ENCODE data around the gene CCNK.

CCNK gene

DNA sequence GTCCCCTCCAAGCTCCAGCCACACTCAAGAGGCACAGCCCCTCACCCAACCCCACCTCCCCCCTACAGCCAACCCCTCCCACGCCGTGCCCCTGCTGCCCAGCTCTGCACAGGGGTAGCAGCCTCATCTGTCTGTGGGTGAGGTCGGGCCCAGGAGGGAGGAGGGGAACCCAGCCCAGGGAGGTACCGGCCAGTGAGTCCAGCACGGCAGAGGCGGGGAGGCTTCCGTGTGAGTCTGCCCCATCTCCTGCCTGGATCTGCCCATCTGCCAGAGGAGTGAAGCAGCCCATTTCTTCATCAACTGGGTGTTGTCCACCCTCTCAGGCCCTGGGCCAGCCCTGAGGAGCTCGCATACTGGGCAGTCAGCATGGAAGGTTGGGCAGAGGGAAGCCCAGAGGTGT, 54.2 kb downstream of the CCNK start:
- H3K4me1 ChIP-seq (ENCODE audit: control insufficient read depth, insufficient read depth, low read length), result peaks cover 10% of the 10 kb centered on the region
- no peaks in the 10 kb centered on the region for H3K27me3 ChIP-seq (ENCODE audit: control insufficient read depth, insufficient read depth, low read length)
- H3K9ac ChIP-seq (ENCODE audit: low read depth, low read length), result no peak overlapping the region
- no peaks in the 10 kb centered on the region for H3K9me3 ChIP-seq (ENCODE audit: control insufficient read depth, insufficient read depth, low read length)
- H3K4me3 ChIP-seq (ENCODE audit: low read depth, low read length), result no peak overlapping the region
- peaks cover 5% of the 10 kb centered on the region for H3K36me3 ChIP-seq (ENCODE audit: control insufficient read depth, insufficient read depth, low read length)

GRCh38 chr14:99535908-99536778, 54.9 kb downstream of the CCNK start:
- peaks cover 5% of the 10 kb centered on the region for H3K4me1 ChIP-seq (ENCODE audit: control insufficient read depth, insufficient read depth, low read length)
- H3K9me3 ChIP-seq (ENCODE audit: control insufficient read depth, insufficient read depth, low read length), result no peaks in the 10 kb centered on the region
- H3K27me3 ChIP-seq (ENCODE audit: control insufficient read depth, insufficient read depth, low read length), result no peaks in the 10 kb centered on the region
- H3K4me3 ChIP-seq (ENCODE audit: low read depth, low read length), result no peak overlapping the region
- H3K36me3 ChIP-seq (ENCODE audit: control insufficient read depth, insufficient read depth, low read length), result peaks cover 5% of the 10 kb centered on the region
- H3K9ac ChIP-seq (ENCODE audit: low read depth, low read length), result peak overlapping the region; percentile 12

DNA sequence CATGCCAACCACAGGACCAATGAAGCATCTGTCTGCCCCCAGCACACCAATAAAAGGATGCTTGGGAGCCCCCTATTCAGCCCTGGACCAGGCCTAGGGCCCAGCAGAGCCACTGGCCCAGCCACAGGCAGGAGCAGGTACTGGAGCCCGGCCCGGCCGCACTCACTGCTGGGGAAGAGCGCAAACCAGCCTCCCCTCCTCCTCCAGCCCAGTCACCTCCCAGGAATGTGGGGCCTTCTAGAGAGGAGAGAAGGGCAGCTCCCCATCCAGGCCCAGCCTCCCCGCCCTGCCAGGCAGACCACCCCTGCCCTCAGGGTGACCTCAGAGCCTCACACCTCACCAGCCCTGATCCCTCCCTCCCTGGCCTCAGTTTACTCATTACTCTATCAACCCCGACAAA, 56.2 kb downstream of the CCNK start:
- Histone ChIP-seq H3K9me3 (ENCODE audit: control insufficient read depth, insufficient read depth, low read length) (no peaks in the 10 kb centered on the region), H3K4me3 (ENCODE audit: low read depth, low read length) (no peak overlapping the region), H3K4me1 (ENCODE audit: control insufficient read depth, insufficient read depth, low read length) (peaks cover 5% of the 10 kb centered on the region), H3K36me3 (ENCODE audit: control insufficient read depth, insufficient read depth, low read length) (peaks cover 5% of the 10 kb centered on the region), H3K9ac (ENCODE audit: low read depth, low read length) (no peak overlapping the region), H3K27me3 (ENCODE audit: control insufficient read depth, insufficient read depth, low read length) (no peaks in the 10 kb centered on the region)

GRCh38 chr14:99538275-99538674, 57.1 kb downstream of the CCNK start:
- Histone ChIP-seq H3K9ac (ENCODE audit: low read depth, low read length) (no peak overlapping the region), H3K4me3 (ENCODE audit: low read depth, low read length) (no peak overlapping the region), H3K9me3 (ENCODE audit: control insufficient read depth, insufficient read depth, low read length) (no peaks in the 10 kb centered on the region), H3K4me1 (ENCODE audit: control insufficient read depth, insufficient read depth, low read length) (peaks cover 5% of the 10 kb centered on the region), H3K36me3 (ENCODE audit: control insufficient read depth, insufficient read depth, low read length) (peaks cover 5% of the 10 kb centered on the region), H3K27me3 (ENCODE audit: control insufficient read depth, insufficient read depth, low read length) (no peaks in the 10 kb centered on the region)

DNA sequence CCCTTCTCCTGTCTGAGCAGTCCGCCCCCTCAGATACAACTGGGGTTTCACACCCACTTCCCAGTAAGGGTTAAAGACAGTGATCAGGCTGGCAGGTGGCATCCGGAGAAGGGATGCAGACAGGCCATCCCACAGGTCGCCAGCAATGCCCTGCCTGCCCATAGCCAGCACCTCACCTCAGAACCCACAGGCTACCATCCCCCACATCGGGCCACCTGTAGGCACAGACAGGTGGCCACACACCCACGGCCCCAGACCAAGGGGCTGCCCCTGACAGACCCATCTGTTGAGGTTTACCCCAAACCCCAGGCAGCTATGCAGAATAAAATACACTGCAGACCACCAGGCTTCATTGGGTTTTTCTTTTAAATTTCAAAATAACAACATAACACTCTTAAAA, 57.5 kb downstream of the CCNK start:
- Histone ChIP-seq H3K36me3 (ENCODE audit: control insufficient read depth, insufficient read depth, low read length) (peaks cover 5% of the 10 kb centered on the region), H3K4me1 (ENCODE audit: control insufficient read depth, insufficient read depth, low read length) (peaks cover 5% of the 10 kb centered on the region), H3K27me3 (ENCODE audit: control insufficient read depth, insufficient read depth, low read length) (no peaks in the 10 kb centered on the region), H3K9me3 (ENCODE audit: control insufficient read depth, insufficient read depth, low read length) (no peaks in the 10 kb centered on the region), H3K9ac (ENCODE audit: low read depth, low read length) (no peak overlapping the region), H3K4me3 (ENCODE audit: low read depth, low read length) (no peak overlapping the region)

- H3K4me3 ChIP-seq (ENCODE audit: low read depth, low read length), result no peak overlapping the region
- H3K9ac ChIP-seq (ENCODE audit: low read depth, low read length), result no peak overlapping the region
- no peaks in the 10 kb centered on the region for H3K27me3 ChIP-seq (ENCODE audit: control insufficient read depth, insufficient read depth, low read length)
- no peaks in the 10 kb centered on the region for H3K9me3 ChIP-seq (ENCODE audit: control insufficient read depth, insufficient read depth, low read length)
- H3K36me3 ChIP-seq (ENCODE audit: control insufficient read depth, insufficient read depth, low read length), result peaks cover 5% of the 10 kb centered on the region
- peaks cover 5% of the 10 kb centered on the region for H3K4me1 ChIP-seq (ENCODE audit: control insufficient read depth, insufficient read depth, low read length)
Measured at GRCh38 chr14:99539491-99539890, 58.3 kb downstream of the CCNK start.

GRCh38 chr14:99540196-99541032, 59.2 kb downstream of the CCNK start:
- no peaks in the 10 kb centered on the region for H3K27me3 ChIP-seq (ENCODE audit: control insufficient read depth, insufficient read depth, low read length)
- no peak overlapping the region for H3K4me3 ChIP-seq (ENCODE audit: low read depth, low read length)
- H3K9ac ChIP-seq (ENCODE audit: low read depth, low read length), result no peak overlapping the region
- no peaks in the 10 kb centered on the region for H3K9me3 ChIP-seq (ENCODE audit: control insufficient read depth, insufficient read depth, low read length)
- no peaks in the 10 kb centered on the region for H3K36me3 ChIP-seq (ENCODE audit: control insufficient read depth, insufficient read depth, low read length)
- H3K4me1 ChIP-seq (ENCODE audit: control insufficient read depth, insufficient read depth, low read length), result peaks cover 7% of the 10 kb centered on the region

- Histone ChIP-seq H3K36me3 (ENCODE audit: control insufficient read depth, insufficient read depth, low read length) (no peaks in the 10 kb centered on the region), H3K9me3 (ENCODE audit: control insufficient read depth, insufficient read depth, low read length) (no peaks in the 10 kb centered on the region), H3K27me3 (ENCODE audit: control insufficient read depth, insufficient read depth, low read length) (no peaks in the 10 kb centered on the region), H3K4me3 (ENCODE audit: low read depth, low read length) (no peak overlapping the region), H3K9ac (ENCODE audit: low read depth, low read length) (no peak overlapping the region), H3K4me1 (ENCODE audit: control insufficient read depth, insufficient read depth, low read length) (peaks cover 14% of the 10 kb centered on the region)
Measured at GRCh38 chr14:99541211-99541610, 60.0 kb downstream of the CCNK start.

GRCh38 chr14:99541677-99542470, 60.7 kb downstream of the CCNK start:
- H3K27me3 ChIP-seq (ENCODE audit: control insufficient read depth, insufficient read depth, low read length), result no peaks in the 10 kb centered on the region
- no peaks in the 10 kb centered on the region for H3K36me3 ChIP-seq (ENCODE audit: control insufficient read depth, insufficient read depth, low read length)
- H3K9me3 ChIP-seq (ENCODE audit: control insufficient read depth, insufficient read depth, low read length), result no peaks in the 10 kb centered on the region
- H3K4me3 ChIP-seq (ENCODE audit: low read depth, low read length), result no peak overlapping the region
- H3K9ac ChIP-seq (ENCODE audit: low read depth, low read length), result no peak overlapping the region
- H3K4me1 ChIP-seq (ENCODE audit: control insufficient read depth, insufficient read depth, low read length), result peaks cover 19% of the 10 kb centered on the region

DNA sequence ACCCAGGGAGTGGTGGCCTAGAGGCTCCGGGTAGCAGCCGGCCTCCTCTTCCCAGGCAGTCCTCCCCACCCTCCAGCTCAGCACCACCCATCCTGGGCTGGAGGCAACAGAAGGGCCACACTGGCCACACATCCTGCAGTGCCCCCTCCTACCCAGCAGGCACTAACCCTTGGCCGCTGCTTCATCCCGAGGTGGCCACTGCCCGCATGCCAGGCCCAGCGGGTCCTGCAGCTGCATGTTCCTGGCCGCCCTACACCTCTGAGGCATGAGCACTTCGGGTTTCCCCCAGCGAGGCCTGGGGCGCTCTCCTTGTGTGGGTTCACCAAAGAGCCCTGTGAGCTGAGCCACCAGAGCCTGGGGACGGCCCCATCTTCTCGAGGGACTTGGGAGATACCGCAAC, 61.4 kb downstream of the CCNK start:
- Histone ChIP-seq H3K27me3 (ENCODE audit: control insufficient read depth, insufficient read depth, low read length) (no peaks in the 10 kb centered on the region), H3K4me1 (ENCODE audit: control insufficient read depth, insufficient read depth, low read length) (peaks cover 19% of the 10 kb centered on the region), H3K4me3 (ENCODE audit: low read depth, low read length) (no peak overlapping the region), H3K9me3 (ENCODE audit: control insufficient read depth, insufficient read depth, low read length) (no peaks in the 10 kb centered on the region), H3K9ac (ENCODE audit: low read depth, low read length) (no peak overlapping the region), H3K36me3 (ENCODE audit: control insufficient read depth, insufficient read depth, low read length) (no peaks in the 10 kb centered on the region)

DNA sequence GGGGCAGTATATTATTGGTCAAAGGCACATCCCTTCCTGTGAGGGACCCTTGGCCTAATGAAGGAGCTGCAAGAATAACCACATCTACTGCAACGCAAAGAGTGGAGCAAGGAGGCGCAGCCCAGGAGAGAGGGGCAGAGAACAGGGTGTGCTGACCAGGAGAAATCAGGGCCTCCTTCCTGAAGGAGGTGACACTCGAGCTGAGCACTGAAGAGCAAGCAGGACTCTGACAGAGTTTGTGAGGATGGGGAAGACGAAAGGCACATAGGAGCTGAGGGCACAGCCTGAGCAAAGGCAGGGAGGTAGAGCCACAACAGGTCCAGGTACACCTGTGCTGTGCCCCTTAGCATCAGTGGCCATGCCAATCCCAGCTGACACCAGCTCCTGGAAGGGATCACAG, 62.2 kb downstream of the CCNK start:
- Histone ChIP-seq H3K27me3 (ENCODE audit: control insufficient read depth, insufficient read depth, low read length) (no peaks in the 10 kb centered on the region), H3K9me3 (ENCODE audit: control insufficient read depth, insufficient read depth, low read length) (no peaks in the 10 kb centered on the region), H3K4me1 (ENCODE audit: control insufficient read depth, insufficient read depth, low read length) (peaks cover 17% of the 10 kb centered on the region)

More for the DNA sequence above, 62.2 kb downstream of the CCNK start:
- Histone ChIP-seq H3K4me3 (ENCODE audit: low read depth, low read length) (no peak overlapping the region), H3K36me3 (ENCODE audit: control insufficient read depth, insufficient read depth, low read length) (no peaks in the 10 kb centered on the region), H3K9ac (ENCODE audit: low read depth, low read length) (no peak overlapping the region)
